Loucy (cell line): ENCODE data around the gene DGCR8.

Source experiments
- EZH2phosphoT487 ChIP-seq: fragments of 200-600 bp; IDR thresholded peaks from 2 replicates; pipeline ENCODE4 v1.6.1; 2018; ENCODE audit warnings: antibody characterized with exemption, mild to moderate bottlenecking, moderate library complexity, borderline replicate concordance
- TF ChIP-seq, protein P1 (sequence below): fragments of 200-600 bp; sonication (generic); conservative IDR thresholded peaks from 2 replicates; pipeline ENCODE4 v1.5.1; 2014; ENCODE audit warnings: mild to moderate bottlenecking, antibody characterized with exemption, low read length

- TF ChIP-seq, protein P1, sequence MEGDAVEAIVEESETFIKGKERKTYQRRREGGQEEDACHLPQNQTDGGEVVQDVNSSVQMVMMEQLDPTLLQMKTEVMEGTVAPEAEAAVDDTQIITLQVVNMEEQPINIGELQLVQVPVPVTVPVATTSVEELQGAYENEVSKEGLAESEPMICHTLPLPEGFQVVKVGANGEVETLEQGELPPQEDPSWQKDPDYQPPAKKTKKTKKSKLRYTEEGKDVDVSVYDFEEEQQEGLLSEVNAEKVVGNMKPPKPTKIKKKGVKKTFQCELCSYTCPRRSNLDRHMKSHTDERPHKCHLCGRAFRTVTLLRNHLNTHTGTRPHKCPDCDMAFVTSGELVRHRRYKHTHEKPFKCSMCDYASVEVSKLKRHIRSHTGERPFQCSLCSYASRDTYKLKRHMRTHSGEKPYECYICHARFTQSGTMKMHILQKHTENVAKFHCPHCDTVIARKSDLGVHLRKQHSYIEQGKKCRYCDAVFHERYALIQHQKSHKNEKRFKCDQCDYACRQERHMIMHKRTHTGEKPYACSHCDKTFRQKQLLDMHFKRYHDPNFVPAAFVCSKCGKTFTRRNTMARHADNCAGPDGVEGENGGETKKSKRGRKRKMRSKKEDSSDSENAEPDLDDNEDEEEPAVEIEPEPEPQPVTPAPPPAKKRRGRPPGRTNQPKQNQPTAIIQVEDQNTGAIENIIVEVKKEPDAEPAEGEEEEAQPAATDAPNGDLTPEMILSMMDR, result no peak
- TF ChIP-seq EZH2phosphoT487, result no peak
Observed at GRCh38 chr22:20127318-20127868, 47.4 kb downstream of the DGCR8 start.
